ENCODE data around the gene LRRN1. TPM values are rescaled to one million over a fixed set of nuclear protein-coding genes. Genes with fewer than 3 reads are reported as not detected.
A peak's percentile ranks its signal among the peaks of the same experiment; 100 is the strongest.

The LRRN1 gene
- polyA plus RNA-seq, 1 donor from 2014 or later: 24.5 TPM

DNA sequence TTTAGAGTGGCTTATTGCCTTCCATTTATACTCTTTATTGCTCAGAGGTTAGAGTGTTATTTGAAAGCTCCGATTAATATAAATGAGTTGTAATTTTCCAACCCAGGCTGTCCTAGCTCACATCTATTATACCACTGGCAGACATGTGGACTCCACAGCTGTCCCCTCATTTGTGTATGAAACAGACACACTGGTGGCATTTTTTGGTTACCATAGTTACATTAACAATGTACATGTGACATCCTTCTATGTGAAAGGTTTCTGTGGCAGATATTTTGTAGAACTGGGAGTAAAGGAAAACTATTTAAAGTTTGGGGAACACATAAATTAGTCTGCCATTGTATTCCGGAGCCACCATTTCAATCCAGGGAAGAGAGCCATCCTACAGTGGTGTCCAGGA, 5.3 kb downstream of the LRRN1 start:
- H4K20me1 ChIP-seq (ENCODE audit: insufficient read depth): no peaks in the 10 kb centered on the region
- H3K4me3 ChIP-seq (ENCODE audit: low read length): peak overlapping the region; percentile 87
- H3K4me2 ChIP-seq (ENCODE audit: low read length): peak overlapping the region; percentile 43
- H3F3A ChIP-seq (ENCODE audit: insufficient read depth, low read length, poor library complexity, severe bottlenecking): no peaks in the 10 kb centered on the region
- H3K9ac ChIP-seq (ENCODE audit: low read length): no peak overlapping the region
- no peak overlapping the region for H3K27ac ChIP-seq (ENCODE audit: low read length)
- no peaks in the 10 kb centered on the region for H3K9me3 ChIP-seq (ENCODE audit: low read length)
- no peaks in the 10 kb centered on the region for H3K9me2 ChIP-seq (ENCODE audit: insufficient read depth, low read length)
- H2AFZ ChIP-seq (ENCODE audit: low read depth, low read length): no peak overlapping the region
- peaks cover 9% of the 10 kb centered on the region for H3K36me3 ChIP-seq (ENCODE audit: insufficient read depth, low read length)
- H3K27me3 ChIP-seq (ENCODE audit: insufficient read depth, low read depth, low read length): no peaks in the 10 kb centered on the region
- H3K79me2 ChIP-seq (replicated peaks; ENCODE audit: insufficient read depth, low read length): peaks cover 86% of the 10 kb centered on the region
- TF ChIP-seq MXI1 (conservative IDR thresholded peaks at IDR 0.05; ENCODE audit: poor library complexity, severe bottlenecking) (peak; percentile 31), TAF1 (IDR thresholded peaks at IDR 0.05; ENCODE audit: low read depth) (no peak), SMC3 (conservative IDR thresholded peaks at IDR 0.05; ENCODE audit: poor library complexity) (no peak), EP300 (conservative IDR thresholded peaks at IDR 0.05; ENCODE audit: poor library complexity, severe bottlenecking) (no peak)

DNA sequence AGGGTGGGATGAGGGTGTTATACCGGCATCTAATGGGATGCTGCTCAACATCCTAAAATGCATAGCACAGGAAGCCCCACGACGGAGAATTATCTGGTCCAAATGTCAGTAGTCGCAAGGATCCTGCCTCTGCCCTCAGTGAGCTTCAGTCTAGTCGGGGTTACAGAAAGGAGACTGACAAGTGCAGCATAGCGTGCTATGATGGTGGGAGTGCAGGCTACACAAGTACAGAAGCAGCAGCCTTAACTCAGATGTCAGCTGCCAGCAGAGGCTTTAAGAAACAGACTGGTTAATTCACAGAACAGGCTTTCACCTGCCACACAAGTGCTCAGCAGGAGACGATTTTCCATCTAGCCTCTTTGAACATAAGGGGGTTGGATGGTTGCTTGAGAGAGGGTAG, 6.9 kb downstream of the LRRN1 start:
- TF ChIP-seq SMC3 (conservative IDR thresholded peaks at IDR 0.05; ENCODE audit: poor library complexity) (no peak), POLR2AphosphoS5 (IDR thresholded peaks at IDR 0.05) (no peak), EP300 (conservative IDR thresholded peaks at IDR 0.05; ENCODE audit: poor library complexity, severe bottlenecking) (no peak), MXI1 (conservative IDR thresholded peaks at IDR 0.05; ENCODE audit: poor library complexity, severe bottlenecking) (no peak), TAF1 (IDR thresholded peaks at IDR 0.05; ENCODE audit: low read depth) (no peak), EZH2 (IDR thresholded peaks at IDR 0.05; ENCODE audit: borderline replicate concordance, insufficient read depth, low read length, poor library complexity, severe bottlenecking) (no peak), RAD21 (conservative IDR thresholded peaks at IDR 0.05) (no peak)
- TF ChIP-seq, protein P1, sequence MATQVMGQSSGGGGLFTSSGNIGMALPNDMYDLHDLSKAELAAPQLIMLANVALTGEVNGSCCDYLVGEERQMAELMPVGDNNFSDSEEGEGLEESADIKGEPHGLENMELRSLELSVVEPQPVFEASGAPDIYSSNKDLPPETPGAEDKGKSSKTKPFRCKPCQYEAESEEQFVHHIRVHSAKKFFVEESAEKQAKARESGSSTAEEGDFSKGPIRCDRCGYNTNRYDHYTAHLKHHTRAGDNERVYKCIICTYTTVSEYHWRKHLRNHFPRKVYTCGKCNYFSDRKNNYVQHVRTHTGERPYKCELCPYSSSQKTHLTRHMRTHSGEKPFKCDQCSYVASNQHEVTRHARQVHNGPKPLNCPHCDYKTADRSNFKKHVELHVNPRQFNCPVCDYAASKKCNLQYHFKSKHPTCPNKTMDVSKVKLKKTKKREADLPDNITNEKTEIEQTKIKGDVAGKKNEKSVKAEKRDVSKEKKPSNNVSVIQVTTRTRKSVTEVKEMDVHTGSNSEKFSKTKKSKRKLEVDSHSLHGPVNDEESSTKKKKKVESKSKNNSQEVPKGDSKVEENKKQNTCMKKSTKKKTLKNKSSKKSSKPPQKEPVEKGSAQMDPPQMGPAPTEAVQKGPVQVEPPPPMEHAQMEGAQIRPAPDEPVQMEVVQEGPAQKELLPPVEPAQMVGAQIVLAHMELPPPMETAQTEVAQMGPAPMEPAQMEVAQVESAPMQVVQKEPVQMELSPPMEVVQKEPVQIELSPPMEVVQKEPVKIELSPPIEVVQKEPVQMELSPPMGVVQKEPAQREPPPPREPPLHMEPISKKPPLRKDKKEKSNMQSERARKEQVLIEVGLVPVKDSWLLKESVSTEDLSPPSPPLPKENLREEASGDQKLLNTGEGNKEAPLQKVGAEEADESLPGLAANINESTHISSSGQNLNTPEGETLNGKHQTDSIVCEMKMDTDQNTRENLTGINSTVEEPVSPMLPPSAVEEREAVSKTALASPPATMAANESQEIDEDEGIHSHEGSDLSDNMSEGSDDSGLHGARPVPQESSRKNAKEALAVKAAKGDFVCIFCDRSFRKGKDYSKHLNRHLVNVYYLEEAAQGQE (IDR thresholded peaks at IDR 0.05; ENCODE audit: borderline replicate concordance): no peak
- TF ChIP-seq, protein P2, sequence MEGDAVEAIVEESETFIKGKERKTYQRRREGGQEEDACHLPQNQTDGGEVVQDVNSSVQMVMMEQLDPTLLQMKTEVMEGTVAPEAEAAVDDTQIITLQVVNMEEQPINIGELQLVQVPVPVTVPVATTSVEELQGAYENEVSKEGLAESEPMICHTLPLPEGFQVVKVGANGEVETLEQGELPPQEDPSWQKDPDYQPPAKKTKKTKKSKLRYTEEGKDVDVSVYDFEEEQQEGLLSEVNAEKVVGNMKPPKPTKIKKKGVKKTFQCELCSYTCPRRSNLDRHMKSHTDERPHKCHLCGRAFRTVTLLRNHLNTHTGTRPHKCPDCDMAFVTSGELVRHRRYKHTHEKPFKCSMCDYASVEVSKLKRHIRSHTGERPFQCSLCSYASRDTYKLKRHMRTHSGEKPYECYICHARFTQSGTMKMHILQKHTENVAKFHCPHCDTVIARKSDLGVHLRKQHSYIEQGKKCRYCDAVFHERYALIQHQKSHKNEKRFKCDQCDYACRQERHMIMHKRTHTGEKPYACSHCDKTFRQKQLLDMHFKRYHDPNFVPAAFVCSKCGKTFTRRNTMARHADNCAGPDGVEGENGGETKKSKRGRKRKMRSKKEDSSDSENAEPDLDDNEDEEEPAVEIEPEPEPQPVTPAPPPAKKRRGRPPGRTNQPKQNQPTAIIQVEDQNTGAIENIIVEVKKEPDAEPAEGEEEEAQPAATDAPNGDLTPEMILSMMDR (IDR thresholded peaks at IDR 0.05; ENCODE audit: poor library complexity, severe bottlenecking): no peak
- Histone ChIP-seq H3F3A (ENCODE audit: insufficient read depth, low read length, poor library complexity, severe bottlenecking) (no peaks in the 10 kb centered on the region), H2AFZ (ENCODE audit: low read depth, low read length) (no peak overlapping the region), H3K79me2 (replicated peaks; ENCODE audit: insufficient read depth, low read length) (peaks cover 94% of the 10 kb centered on the region), H3K9me3 (ENCODE audit: low read length) (no peaks in the 10 kb centered on the region), H3K9me2 (ENCODE audit: insufficient read depth, low read length) (no peaks in the 10 kb centered on the region), H3K4me3 (ENCODE audit: low read length) (no peak overlapping the region), H3K9ac (ENCODE audit: low read length) (no peak overlapping the region), H3K36me3 (ENCODE audit: insufficient read depth, low read length) (peaks cover 9% of the 10 kb centered on the region), H3K27me3 (ENCODE audit: insufficient read depth, low read depth, low read length) (no peaks in the 10 kb centered on the region), H3K27ac (ENCODE audit: low read length) (no peak overlapping the region), H4K20me1 (ENCODE audit: insufficient read depth) (no peaks in the 10 kb centered on the region), H3K4me2 (ENCODE audit: low read length) (no peak overlapping the region)

Measured in neural cell (in vitro differentiated cells).